GM23338 (cell line): ENCODE data around the gene CTRL.

Experiments used
- CTCF ChIP-seq, 2 experiments: fragments of 200-600 bp in 1 of 2; sonication (generic) in 1 of 2; conservative IDR thresholded peaks; 2 replicates each; pipeline versions ENCODE4 v1.5.1 to v1.6.1; 2016 to 2017; ENCODE audit warnings: antibody characterized with exemption in 2 of 2, low read depth in 2 of 2, mild to moderate bottlenecking in 2 of 2, moderate library complexity in 1 of 2
- EZH2 ChIP-seq: fragments of 200-600 bp; sonication (generic); IDR thresholded peaks from one replicate; pipeline ENCODE4 v1.8.0; 2017; ENCODE audit warnings: antibody characterized with exemption, mild to moderate bottlenecking, low read depth; ENCODE audit not compliant: unreplicated experiment
- REST ChIP-seq: IDR thresholded peaks from one replicate; pipeline ENCODE4 v1.6.1; 2018; ENCODE audit warnings: antibody characterized with exemption; ENCODE audit not compliant: unreplicated experiment

- no peak for TF ChIP-seq CTCF (conservative IDR thresholded peaks at IDR 0.05; ENCODE audit: low read depth in 2 of 2)
- TF ChIP-seq REST, result no peak
- TF ChIP-seq EZH2, result no peak
These were observed 13.8 kb downstream of the CTRL start for GRCh38 chr16:67917852-67918236.
